ENCODE measurements around the gene THRSP. TPM values are rescaled to one million over a fixed set of nuclear protein-coding genes. Genes with fewer than 3 reads are reported as not detected.

THRSP gene
- total RNA-seq, 2 donors from 2014 or later, result not detected

DNA sequence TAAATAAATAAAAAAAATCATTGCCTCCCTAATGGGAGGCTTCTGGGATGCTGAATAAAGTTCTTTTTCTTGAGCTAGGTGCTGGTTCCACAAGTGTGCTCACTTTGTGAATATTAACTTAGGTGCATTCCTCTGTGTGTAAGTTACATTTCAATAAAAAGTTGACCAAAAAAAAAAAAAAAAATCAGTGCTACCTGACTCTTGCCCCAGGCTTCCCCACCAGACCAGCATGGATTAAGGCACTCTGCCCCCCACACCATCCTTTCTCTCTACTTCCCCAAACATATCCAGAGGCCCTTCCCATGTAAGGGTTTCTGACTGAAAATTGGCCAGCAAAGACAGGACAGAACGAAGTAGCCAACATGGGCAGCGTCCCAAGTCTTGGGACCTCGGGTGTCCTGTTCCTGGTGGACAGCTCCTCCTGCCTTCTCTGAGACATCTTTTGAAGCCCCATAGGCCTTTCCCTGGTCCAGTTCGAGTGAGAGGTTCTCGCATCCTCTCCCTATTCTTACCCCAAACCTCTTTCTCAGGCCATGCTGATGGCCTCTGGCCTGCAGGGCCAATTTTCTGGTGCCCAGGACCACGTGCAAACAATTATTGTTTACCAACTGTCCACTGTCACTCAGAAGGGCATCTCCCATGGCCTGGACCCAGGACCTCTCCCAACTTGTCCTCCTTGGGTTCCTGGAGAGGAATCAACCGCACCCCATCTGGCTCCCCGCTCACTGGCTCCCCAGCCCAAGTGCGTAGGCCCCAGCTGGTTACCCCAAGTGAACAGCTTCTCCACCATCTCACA is 25.6 kb upstream of the THRSP start:
- Histone ChIP-seq H3K4me3 (ENCODE audit: low read length) (no peak overlapping the region), H3K27me3 (ENCODE audit: control insufficient read depth, insufficient read depth, low read length, poor library complexity, severe bottlenecking) (no peaks in the 10 kb centered on the region), H3K9ac (ENCODE audit: extremely low read depth, low read length, poor library complexity, severe bottlenecking) (no peak overlapping the region), H3K9me3 (ENCODE audit: control insufficient read depth, low read length) (no peaks in the 10 kb centered on the region), H3K36me3 (ENCODE audit: control insufficient read depth, insufficient read depth, low read length) (no peaks in the 10 kb centered on the region), H3K27ac (ENCODE audit: low read depth, low read length) (no peak overlapping the region), H3K4me1 (ENCODE audit: control insufficient read depth, insufficient read depth, low read length) (no peaks in the 10 kb centered on the region)
- 85 to 90% methylated on average over 4 to 9 of the region's 9 CpGs for WGBS, 2 experiments (ENCODE audit: insufficient coverage in 1 of 2, insufficient read length in 1 of 2)
- no peaks in the 10 kb centered on the region for H3K9me3 Mint-ChIP-seq
- TF ChIP-seq, protein P1, sequence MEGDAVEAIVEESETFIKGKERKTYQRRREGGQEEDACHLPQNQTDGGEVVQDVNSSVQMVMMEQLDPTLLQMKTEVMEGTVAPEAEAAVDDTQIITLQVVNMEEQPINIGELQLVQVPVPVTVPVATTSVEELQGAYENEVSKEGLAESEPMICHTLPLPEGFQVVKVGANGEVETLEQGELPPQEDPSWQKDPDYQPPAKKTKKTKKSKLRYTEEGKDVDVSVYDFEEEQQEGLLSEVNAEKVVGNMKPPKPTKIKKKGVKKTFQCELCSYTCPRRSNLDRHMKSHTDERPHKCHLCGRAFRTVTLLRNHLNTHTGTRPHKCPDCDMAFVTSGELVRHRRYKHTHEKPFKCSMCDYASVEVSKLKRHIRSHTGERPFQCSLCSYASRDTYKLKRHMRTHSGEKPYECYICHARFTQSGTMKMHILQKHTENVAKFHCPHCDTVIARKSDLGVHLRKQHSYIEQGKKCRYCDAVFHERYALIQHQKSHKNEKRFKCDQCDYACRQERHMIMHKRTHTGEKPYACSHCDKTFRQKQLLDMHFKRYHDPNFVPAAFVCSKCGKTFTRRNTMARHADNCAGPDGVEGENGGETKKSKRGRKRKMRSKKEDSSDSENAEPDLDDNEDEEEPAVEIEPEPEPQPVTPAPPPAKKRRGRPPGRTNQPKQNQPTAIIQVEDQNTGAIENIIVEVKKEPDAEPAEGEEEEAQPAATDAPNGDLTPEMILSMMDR (conservative IDR thresholded peaks at IDR 0.05), result no peak
- H3K27me3 Mint-ChIP-seq (ENCODE audit: insufficient read depth), result no peaks in the 10 kb centered on the region
- no peak overlapping the region for H3K27ac Mint-ChIP-seq
- no peak overlapping the region for H3K4me3 Mint-ChIP-seq
- DNase-seq, result no peak
- H3K4me1 Mint-ChIP-seq, result peaks cover 7% of the 10 kb centered on the region
- no peaks in the 10 kb centered on the region for H3K36me3 Mint-ChIP-seq (ENCODE audit: low read depth)

DNA sequence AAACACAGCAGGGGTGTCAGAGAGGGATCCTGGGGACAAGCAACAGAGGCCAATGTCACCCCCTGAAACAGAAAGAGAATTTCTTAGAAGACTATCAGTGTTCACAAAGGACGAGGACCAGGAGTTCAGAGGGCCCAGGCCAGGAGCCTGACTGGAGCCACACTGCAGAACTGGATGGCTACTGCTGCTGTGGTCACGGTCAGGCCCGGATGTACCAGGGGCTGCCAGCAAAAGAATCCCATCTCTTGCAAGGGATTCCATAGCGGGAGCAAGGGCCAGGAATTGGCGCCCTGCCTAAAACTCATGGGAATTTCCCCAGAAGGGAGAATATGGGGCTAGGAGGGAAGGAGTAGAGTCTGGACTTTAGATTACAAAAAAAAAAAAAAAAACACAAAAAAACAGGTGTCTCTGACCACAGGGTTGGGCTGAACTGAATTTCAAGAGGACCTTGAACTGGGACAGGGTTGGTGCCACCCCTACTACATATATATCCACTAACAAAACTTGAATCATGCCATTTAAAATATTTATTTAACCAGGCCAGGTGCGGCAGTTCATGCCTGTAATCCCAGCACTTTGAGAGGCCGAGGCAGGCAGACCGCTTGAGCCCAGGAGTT is 24.9 kb upstream of the THRSP start:
- H3K9me3 ChIP-seq (ENCODE audit: control insufficient read depth, low read length), result no peaks in the 10 kb centered on the region
- Mint-ChIP-seq H3K27me3 (ENCODE audit: insufficient read depth) (peaks cover 3% of the 10 kb centered on the region), H3K36me3 (ENCODE audit: low read depth) (no peaks in the 10 kb centered on the region), H3K27ac (no peak overlapping the region), H3K4me1 (peaks cover 7% of the 10 kb centered on the region), H3K4me3 (no peak overlapping the region), H3K9me3 (no peaks in the 10 kb centered on the region)
- no peak for DNase-seq
- H3K4me3 ChIP-seq (ENCODE audit: low read length), result no peak overlapping the region
- TF ChIP-seq, protein P1 (conservative IDR thresholded peaks at IDR 0.05), result no peak
- H3K36me3 ChIP-seq (ENCODE audit: control insufficient read depth, insufficient read depth, low read length), result no peaks in the 10 kb centered on the region
- H3K27me3 ChIP-seq (ENCODE audit: control insufficient read depth, insufficient read depth, low read length, poor library complexity, severe bottlenecking), result no peaks in the 10 kb centered on the region
- H3K27ac ChIP-seq (ENCODE audit: low read depth, low read length), result no peak overlapping the region
- WGBS, 2 experiments (ENCODE audit: insufficient coverage in 1 of 2, insufficient read length in 1 of 2), result 94 to 100% methylated on average over 1 to 8 of the region's 8 CpGs
- no peaks in the 10 kb centered on the region for H3K4me1 ChIP-seq (ENCODE audit: control insufficient read depth, insufficient read depth, low read length)
- no peak overlapping the region for H3K9ac ChIP-seq (ENCODE audit: extremely low read depth, low read length, poor library complexity, severe bottlenecking)

- no peak for DNase-seq
- H3K36me3 Mint-ChIP-seq (ENCODE audit: low read depth), result no peaks in the 10 kb centered on the region
- Histone ChIP-seq H3K36me3 (ENCODE audit: control insufficient read depth, insufficient read depth, low read length) (no peaks in the 10 kb centered on the region), H3K4me3 (ENCODE audit: low read length) (no peak overlapping the region), H3K4me1 (ENCODE audit: control insufficient read depth, insufficient read depth, low read length) (no peaks in the 10 kb centered on the region), H3K27me3 (ENCODE audit: control insufficient read depth, insufficient read depth, low read length, poor library complexity, severe bottlenecking) (no peaks in the 10 kb centered on the region), H3K27ac (ENCODE audit: low read depth, low read length) (no peak overlapping the region), H3K9me3 (ENCODE audit: control insufficient read depth, low read length) (no peaks in the 10 kb centered on the region), H3K9ac (ENCODE audit: extremely low read depth, low read length, poor library complexity, severe bottlenecking) (no peak overlapping the region)
- no peak overlapping the region for H3K4me3 Mint-ChIP-seq
- TF ChIP-seq, protein P1 (conservative IDR thresholded peaks at IDR 0.05), result no peak
- H3K27me3 Mint-ChIP-seq (ENCODE audit: insufficient read depth), result peaks cover 3% of the 10 kb centered on the region
- H3K9me3 Mint-ChIP-seq, result no peaks in the 10 kb centered on the region
- WGBS, 2 experiments (ENCODE audit: insufficient coverage in 1 of 2, insufficient read length in 1 of 2), result 94% methylated on average over 3 of the region's 4 CpGs; no CpG with 5 or more reads in 1 of the 2 experiments
- peaks cover 7% of the 10 kb centered on the region for H3K4me1 Mint-ChIP-seq
- H3K27ac Mint-ChIP-seq, result no peak overlapping the region
Observed at GRCh38 chr11:78039391-78039918, 24.2 kb upstream of the THRSP start.

Measured in endodermal cell (in vitro differentiated cells).